GM18858 (cell line): Measurements from ENCODE around the gene PSD2.

ENCODE experiments used
- ATAC-seq: cut with Tn5 transposase; IDR thresholded peaks from one replicate; pipeline ENCODE4 v1.9.1; 2021; ENCODE audit not compliant: unreplicated experiment

PSD2 gene

DNA sequence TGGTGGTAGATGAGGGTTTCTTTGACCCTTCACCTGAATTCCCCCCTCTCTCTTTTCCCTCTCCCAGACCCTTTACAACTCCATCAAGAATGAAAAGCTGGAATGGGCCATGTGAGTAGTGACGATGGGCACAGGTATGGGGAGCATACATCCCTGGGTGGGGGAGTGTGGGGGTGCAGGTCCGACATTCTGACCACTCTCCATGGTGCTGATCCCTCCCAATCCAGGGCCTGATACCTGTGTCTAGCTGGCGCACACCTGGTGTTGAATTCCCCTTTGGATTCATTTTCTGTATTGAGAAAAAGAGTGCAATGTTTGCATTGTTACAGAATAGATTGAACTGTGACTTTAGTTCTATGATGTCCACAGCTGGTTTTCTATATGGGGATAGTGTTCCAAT, 40.0 kb downstream of the PSD2 start:
- no peak for ATAC-seq

DNA sequence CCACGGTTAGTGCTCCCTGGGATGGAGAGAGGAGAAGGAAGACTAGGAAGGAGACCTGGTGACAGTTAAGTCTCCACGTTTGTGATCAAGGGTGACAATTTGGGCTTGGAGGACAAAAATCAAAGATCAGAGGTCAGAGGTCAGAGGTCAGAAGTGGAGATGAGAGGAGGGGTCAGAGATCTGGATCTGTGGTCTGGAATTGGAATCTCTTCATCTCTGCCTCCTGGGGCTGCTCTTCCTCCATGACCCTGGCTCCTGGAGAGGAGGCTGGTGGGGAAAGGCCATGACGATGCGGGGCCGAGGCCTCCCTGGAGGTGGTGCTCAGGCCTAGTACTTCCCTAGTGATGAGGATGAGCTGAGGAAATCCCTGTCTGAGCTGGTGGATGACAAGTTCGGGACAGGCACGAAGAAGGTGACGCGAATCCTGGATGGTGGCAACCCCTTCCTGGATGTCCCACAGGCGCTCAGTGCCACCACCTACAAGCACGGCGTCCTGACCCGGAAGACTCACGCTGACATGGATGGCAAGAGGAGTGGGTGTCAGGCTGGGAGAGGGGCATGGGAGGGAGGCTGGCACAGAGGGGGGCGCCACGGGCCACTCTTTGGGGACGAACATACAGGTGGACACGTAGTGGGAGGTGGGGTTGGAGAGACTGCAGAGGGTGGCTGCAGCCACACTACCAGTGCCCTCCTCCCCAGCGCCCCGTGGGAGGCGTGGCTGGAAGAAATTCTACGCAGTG, 41.0 kb downstream of the PSD2 start:
- ATAC-seq = no peak

DNA sequence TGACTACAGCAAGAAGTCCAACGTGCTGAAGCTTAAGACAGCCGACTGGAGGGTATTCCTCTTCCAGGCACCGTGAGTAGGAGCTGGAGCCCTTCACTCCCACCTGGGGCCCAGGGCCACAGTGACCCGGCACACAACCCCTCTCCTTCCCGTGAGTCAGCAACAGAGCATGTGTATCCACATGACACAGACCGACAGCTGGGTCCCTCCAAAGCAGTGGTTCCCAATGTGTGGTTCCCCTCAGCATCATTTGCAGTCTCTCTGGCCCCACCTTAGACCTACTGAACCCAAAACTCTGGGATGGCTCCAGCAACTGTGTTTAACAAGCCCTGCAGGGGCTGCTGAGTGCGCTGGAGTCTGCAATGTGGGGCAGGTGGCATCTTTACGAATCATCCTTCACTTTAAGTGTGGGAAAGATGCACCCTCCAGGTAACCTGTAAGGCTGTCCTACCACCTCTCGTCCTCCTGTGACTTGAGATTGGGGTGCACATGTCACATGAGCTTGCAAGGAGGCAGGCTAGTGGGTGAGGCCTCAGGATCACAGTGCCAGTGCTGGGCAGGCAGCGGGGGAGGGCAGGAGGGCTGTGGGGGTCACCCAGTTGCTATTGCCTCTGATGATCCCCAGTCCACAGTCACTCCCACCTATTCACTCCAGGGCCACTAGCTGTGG, 42.2 kb downstream of the PSD2 start:
- no peak for ATAC-seq

DNA sequence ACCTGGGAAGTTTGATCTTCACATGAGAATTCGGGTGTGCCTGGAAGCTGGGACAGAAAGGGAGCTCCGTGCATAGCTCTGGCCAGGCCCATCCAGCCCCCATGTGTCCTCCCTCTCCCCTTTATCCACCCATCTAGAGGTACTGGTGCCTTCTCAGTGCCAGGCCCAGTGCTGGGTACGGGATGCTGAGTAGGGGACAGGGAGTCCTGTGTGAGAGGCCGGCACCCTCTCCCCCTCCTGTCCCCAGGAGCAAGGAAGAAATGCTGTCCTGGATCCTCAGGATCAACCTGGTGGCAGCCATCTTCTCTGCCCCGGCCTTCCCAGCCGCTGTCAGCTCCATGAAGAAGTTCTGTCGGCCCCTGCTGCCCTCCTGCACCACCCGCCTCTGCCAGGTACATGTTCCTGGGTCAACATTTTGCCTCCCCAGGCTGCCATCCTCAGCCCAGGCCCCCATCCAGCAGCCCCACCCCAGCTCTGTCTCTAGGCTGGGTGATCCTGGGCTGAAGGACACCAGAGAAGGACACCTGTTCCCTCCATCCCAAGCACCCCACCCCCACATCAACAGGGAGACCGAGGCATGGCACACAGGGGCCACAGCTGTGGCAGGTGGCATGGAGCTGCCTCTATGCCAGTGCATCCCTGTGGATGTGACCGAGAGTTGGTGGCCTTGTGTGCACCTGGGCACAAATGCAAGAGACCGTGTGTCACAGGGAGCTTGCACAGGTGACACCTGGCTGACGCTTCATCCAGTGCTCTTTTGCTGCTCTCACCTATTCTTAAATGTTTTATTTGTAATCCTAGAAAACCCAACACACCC, 43.0 kb downstream of the PSD2 start:
- no peak for ATAC-seq

DNA sequence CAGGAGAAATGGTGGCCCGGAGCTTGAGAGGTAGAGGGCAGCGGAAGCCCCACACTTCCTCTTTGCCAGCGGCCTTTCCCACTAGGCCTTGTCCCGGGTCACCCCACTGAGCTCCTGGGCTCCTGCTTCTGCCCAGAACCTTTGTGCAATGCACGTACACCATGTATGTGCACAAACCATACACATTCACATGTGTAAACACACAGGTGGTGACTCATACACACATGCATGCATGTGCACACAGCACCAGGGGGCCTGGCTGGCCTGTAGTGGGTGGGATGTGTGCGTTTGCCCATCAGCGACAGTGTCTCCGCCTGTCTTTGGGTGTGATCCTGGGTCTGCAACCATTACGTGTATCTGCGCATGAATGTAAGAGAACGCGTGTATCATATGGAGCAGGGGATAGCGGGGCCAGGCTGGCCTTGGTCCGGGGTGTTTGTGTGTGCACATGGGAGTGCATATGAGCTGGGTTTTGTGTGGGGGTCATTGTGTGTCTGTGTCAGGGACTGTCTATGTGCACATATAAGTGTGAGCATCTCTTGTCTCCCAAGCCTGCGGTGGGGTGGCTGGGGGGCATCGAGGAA, 43.7 kb downstream of the PSD2 start:
- ATAC-seq = no peak

DNA sequence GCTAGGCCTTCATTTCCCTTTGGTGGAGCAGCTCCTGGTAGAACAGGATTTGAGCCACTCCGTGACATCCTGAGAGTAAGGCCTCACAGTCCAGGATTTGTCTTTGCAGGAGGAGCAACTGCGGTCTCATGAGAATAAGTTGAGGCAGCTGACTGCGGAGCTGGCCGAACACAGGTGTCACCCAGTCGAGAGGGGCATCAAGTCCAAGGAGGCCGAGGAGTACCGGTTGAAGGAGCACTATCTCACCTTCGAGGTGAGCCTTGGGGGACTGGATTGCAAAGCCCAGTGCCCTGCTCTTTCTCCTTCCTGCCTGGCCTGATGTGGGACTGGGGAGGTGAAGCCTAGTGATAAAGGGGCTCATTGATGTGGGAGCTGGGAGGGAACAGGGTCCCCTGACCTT, 44.3 kb downstream of the PSD2 start:
- no peak for ATAC-seq

DNA sequence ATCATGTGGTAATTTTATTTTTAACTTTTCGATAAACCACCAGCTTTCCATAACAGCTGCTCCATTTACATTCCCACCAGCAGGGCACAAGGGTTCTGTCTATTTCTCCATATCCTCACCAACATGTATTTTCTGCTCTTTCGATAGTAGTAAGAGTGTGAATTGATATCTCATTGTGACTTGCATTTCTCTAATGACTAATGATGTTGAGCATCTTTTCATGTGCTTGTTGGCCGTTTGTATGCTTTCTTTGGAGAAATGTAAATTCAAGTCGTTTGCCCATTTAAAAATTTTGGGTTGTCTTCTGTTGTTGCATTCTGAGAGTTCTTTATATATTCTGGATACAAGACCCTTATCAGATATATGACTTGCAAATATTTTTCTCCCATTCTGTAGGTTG, 45.9 kb downstream of the PSD2 start:
- ATAC-seq = no peak

DNA sequence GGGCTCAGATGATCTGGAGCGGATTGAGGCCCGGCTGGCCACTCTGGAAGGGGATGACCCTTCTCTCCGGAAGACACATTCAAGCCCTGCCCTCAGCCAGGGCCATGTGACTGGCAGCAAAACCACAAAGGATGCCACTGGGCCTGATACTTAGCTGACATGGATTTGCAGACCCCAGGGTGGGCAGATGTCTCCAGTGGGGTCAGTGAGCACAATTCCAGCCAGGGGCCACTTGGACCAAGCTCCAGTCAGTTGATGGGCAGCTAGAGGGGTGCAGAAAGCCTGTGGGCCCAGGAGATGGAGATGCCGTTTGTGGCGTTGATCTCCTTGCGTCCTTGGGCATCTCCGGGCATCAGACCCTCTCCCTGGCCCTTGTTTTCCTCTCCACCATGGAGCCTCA, 46.7 kb downstream of the PSD2 start:
- no peak for ATAC-seq

DNA sequence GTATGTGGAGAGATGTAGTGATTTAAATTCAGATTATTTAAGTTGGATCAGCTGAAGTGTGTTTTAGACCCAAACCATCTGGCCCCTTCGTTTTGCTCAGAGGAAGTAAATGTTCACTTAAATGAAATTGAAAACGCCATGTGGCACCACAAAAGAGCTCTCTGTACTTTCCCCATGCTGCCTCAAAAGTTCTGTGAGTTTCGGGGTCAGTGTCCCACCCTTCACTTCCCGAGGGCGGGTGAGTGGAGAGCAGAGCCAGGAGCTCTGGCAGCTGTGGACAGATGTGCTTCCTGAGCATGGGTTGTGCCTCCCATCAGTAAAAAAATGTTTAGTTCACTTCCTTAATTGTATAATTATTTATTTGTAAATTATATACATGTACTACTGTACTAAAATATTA, 48.4 kb downstream of the PSD2 start:
- ATAC-seq = no peak

DNA sequence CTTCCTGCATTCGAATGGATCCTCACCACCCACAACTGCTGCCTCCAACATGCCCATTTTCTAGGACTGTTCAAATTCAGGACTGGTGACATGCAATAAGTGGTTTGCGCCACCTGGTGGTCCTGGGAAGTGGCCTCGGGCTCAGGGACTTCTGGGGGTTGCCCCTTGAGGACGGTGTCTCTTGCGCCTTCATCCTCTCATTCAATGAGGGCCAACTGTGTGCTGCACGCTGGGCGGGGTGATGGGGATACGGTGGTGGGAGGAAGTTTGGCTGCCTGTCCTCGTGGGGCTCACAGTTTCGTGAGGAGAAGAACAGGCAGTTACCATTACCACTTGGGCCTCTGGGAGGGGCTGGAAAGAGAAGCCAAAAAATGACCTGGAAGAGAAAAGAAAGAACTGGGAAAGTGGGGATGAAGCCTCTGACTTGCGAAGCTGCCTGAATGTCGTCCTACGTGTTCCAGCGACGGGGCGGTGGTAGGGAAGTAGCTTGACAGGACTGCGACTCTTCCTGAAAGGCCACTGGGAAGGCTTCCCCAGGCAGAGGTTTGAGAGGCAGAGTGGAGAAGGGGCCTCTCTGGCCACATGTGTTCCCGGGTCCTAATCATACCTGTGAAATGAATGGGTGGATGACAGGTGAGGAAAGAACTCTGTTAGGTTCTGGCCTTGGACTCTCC, 49.0 kb downstream of the PSD2 start:
- no peak for ATAC-seq

DNA sequence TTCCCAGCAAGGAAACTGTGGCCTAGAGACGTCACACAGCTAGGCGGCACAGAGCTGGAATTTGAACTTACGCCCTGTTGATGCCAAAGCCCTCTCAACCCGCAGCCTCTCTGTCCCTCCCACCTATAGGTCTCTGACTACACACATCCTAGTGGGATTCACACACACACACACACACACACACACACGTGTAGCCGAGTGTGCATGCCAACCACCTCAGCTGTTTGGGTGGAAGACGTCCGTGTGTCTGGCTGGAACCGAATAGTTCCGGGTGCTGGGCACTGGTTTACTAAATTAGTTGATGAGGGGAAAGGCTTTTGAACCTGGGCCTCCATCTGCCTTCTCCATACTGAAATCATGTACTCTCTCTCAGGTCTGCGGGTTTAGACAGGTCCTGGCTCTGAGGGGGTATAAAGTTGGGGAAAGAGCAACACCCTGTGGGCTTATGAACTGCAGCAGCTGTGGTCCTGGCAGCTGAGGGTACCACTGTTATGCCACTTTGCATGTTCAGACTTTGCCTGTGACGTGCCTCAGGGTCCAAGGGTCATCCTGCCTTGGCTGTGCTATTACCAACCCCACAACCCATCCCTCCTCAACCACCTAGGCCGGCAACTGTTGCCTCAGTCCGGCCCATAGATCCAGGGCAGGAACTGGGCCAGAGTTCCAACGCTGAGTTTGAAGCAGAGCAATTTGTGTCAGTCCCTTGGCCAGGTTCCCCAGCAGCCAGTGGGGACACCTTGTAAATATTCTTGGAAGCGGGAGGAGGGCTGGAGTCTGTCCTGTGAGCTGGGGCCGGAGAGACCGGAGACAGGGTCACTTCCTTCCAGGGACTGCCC, 50.5 kb downstream of the PSD2 start:
- no peak for ATAC-seq

DNA sequence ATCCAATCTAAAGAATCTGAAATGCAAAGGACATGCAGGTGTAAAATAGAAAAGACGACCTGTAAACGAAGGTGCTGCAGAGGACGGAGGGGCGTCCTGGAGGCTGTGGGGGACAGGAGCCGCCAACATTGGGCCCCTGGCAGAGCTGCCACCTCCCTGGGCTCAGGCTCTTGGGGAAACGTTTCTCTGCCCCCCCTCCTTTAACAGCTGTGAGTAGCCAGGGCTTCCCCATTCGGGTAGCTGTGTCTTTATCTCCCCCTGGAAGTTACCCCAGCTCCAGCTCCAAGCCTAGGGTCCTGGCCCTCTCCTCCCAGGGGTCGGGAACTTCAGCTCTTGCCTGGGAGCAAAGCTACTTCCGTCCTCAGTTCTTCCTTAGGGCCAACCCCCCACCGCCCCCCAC, 51.5 kb downstream of the PSD2 start:
- ATAC-seq = no peak

DNA sequence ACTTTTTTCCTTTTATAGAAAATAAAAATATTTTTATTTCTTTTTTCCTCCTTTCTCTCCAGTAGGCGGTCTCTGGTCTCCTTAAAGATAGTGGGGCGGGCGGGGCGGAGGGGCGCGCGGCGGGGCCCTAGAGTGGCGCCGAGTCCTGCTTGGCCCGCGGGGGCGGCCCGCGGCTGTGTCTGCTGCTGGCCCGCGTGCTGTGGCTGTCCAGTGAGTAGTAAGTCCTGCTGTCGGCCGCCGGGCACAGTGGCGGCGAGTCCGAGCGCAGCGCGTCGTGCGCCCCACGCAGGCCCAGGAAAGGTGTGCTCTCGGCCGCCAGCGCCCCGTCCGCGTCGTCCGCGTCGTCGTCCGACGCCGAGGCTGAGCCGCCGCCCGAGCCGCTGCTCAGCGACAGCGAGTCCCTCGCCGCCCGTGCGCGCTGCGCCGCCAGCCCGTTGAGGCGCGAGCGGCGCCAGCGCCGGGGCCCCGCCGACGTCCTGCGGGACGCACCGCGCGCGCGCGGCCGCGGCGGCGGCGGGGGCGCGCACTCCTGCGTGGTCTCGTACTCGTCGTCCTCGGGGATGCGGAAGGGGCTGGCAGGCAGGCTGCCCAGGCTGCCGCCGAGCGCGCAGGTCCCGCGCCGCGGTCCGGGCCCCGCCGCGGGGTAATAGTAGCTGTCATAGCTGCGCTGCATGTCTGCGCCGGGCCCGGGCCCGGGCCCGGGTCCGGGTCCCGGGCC, 52.3 kb downstream of the PSD2 start:
- ATAC-seq = peak; percentile 51

DNA sequence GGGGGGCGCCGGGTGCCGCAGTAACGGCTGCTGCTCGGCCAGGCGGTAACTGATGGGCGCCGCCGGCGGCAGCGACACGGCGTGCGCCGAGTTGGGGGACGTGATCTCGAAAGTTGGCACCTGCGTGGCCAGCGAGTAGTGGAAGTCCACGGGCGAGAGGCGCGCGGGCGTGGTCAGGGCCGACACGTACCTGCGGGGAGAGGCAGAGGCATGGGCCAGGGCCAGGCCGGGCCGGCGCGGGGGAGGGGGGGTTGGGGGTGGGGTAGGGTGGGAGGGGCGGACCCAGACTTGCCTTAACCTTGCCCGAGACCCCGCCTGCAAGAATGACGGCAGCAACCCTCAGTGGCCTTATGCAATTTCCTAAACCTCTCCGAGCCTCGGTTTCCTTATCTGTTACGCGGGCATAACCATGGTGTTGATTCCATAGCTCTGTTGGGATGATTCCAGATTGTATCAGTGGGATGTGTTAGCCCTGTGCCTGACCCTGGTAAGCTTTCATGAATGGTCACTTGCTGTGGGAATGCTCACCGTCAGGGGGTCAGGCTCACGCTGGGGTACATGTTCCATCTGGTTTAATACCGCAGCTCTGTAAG, 53.0 kb downstream of the PSD2 start:
- ATAC-seq = peak; percentile 9

DNA sequence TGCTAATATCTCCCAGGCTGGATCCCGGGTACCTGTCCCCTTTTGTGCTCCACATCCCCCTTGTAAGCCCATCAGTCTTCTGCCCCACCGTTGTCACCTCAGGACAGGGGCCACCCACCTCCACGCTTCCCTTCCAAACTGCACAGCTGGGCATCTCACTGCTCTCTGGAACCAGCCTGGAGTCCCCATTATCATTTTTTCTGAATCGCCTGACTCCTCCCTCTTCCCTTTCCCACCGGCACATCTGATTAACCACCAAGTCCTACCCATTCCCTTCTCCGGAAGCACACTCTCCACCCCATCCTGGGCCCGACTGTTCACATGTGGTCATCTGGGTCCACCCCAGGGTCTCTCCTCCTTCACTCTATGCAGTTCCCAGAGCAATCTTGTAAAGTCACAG, 53.9 kb downstream of the PSD2 start:
- ATAC-seq = no peak

DNA sequence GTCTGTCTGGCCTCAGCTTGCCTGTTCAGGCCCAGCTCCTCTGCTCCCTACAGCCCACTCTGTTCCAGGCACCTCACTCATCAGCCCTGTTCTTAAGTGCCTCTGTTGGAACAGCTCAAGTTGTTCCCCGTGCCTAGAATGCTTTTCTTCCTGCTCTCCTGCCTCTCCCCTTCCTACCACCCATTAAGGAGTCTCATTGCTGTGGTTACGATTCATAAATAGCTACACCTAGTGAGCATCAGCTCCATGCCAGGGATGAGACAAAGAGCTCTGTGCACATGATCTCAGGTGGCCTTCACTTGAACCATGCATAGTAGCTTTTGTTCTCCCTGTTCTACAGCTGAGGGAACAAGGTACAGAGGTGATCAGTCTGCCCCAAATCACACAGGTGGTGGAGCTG, 54.3 kb downstream of the PSD2 start:
- no peak for ATAC-seq

DNA sequence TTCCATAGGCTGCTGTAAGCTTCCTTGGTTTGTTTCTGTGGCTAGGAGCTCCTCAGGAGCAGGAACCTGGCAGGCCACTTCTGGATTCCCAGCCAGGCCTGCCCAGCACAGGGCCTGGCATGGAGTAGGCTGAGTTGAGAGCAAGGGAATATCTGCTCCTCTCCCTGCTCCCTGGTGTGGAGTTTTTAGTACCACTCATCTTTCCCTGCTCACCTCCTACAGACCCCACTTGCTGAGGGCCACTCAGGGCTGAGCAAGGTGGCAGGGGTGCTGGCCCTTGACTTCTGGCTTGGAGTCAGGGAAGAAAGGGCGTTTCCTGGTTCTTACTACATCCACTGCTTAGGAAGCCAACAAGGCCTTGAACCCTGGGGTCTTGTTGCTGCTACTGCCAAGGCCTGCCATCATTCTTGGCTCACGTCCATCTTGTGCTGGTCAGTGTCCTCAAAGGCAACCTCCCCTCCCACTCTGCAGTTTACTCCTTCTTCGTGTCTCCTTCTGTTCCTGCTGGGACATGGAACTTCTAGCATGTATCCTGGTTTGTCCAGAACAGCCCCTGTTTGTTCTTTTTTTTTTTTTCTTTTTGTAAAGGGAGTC, 54.9 kb downstream of the PSD2 start:
- no peak for ATAC-seq

DNA sequence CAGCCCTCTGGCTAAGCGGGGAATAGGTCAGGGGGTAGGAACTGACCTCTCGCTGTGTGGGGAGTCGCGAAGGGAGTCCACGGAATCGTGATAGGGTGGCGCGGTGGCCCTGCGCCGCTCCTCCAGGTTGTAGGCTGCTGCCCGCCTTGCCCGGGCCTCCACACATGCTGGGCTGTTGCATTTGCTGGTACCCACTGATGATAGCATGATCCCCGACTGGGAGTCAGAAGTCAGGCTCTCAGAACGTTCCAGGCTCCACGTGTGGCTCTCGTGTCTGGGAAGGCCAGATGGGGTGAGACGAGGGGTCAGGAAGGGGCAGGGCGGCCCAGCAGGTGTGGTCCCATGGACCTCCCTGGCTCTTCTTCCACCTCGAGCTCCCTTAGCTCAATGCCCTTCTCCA, 56.0 kb downstream of the PSD2 start:
- ATAC-seq = no peak

DNA sequence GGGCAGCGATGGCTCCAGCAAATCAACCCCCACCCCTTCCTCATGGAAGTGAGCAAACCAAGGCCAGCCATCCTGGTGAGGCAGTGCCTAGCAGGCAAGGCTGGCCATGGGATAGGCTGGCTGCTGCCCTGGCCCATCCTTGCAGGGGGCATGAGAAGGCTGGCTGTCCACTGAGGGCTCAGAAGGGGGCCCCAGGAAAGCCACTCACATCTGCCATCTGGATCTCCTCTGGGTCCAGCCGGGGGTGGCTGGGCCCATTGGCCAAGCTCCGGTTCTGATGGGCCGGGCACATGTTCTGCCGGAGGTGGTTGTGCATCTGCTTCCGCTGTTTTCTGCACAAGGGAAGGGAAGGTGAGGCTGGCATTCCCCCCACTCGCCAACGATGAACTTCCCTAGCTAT, 57.1 kb downstream of the PSD2 start:
- no peak for ATAC-seq
